Ovary (tissue), 9 donors: Measurements from ENCODE around the gene ZNF174. TPM values are rescaled to one million over a fixed set of nuclear protein-coding genes. Genes with fewer than 3 reads are reported as not detected.

Experiments used
- DNase-seq, 5 donors: peaks; one replicate each; pipeline ENCODE4 v3.0.0-alpha.2; 2019 to 2020
- H3K27ac ChIP-seq, 2 donors: fragments of 200-600 bp; one replicate each; pipeline versions ENCODE4 v1.5.1 to v1.8.0; 2019 to 2022
- H3K27me3 ChIP-seq: fragments of 200-600 bp; one replicate; pipeline ENCODE4 v1.8.0; 2022
- H3K36me3 ChIP-seq: fragments of 200-600 bp; sonication (generic); one replicate; pipeline ENCODE4 v1.5.1; 2019
- H3K4me1 ChIP-seq: one replicate; pipeline ENCODE4 v1.8.1; 2013; ENCODE audit warnings: mild to moderate bottlenecking, moderate library complexity; ENCODE audit not compliant: insufficient read depth
- H3K4me3 ChIP-seq: fragments of 200-600 bp; sonication (generic); one replicate; pipeline ENCODE4 v1.5.1; 2017
- H3K9me3 ChIP-seq, 2 donors: fragments of 200-600 bp in 1 of 2; sonication (generic) in 1 of 2; one replicate each; pipeline versions ENCODE4 v1.5.1 to v1.8.1; 2013 to 2019; ENCODE audit warnings: mild to moderate bottlenecking in 1 of 2, moderate library complexity in 1 of 2
- EP300 ChIP-seq: sonication (generic); formaldehyde crosslinking; IDR thresholded peaks from one replicate; pipeline ENCODE4 v1.6.1; 2017; ENCODE audit warnings: antibody characterized with exemption
- POLR2A ChIP-seq: fragments of 450-650 bp; IDR thresholded peaks from one replicate; pipeline ENCODE4 v1.6.1; 2017; ENCODE audit warnings: antibody characterized with exemption, mild to moderate bottlenecking, moderate library complexity
- WGBS, 3 donors: extraction: QIAGEN DNeasy Blood & Tissue Kit in 1 of 3; methylation state at CpG; one replicate each; pipeline versions ENCODE4 v1.1.5 to v1.1.7; 2013 to 2017; 5-methylcytosine and 5-hydroxymethylcytosine counted together
- intact Hi-C, 4 donors: fragments of 100-400 bp; cut with DNase I; formaldehyde crosslinking; loops; one replicate each; pipeline versions ENCODE4 v1.11.0 to v1.15.1; 2022 to 2023
- polyA plus RNA-seq, 2 donors: library from polyadenylated mRNA; stranded (reverse); fragments of 200-250 nt in 1 of 2; fragments of 350-450 nt in 1 of 2; fragmentation: Illumina TruSeq in 1 of 2; extraction: RNeasy Lipid Tissue Mini Kit (QIAGEN cat#74804) in 1 of 2; gene quantifications; one replicate each; pipeline ENCODE4 v1.2.3, GENCODE V29; 2013 to 2014
- total RNA-seq, 7 donors: library from RNA; depleted of rRNA in 2 of 7; stranded (reverse); fragments of >200 nt in 2 of 7; fragmentation: NEBNext Ultra II Directional in 3 of 7; extraction: Animal tissue kit (Norgen Biotek cat#: 25700) in 3 of 7; gene quantifications; one replicate each; pipeline versions ENCODE4 v1.1.0 to v1.2.4, GENCODE V29; 2016 to 2023
- TF ChIP-seq, protein P1 (sequence below), 3 donors: fragments of 450-650 bp in 2 of 3; fragments of 200-600 bp in 1 of 3; IDR thresholded peaks; one replicate each; pipeline versions ENCODE4 v1.5.1 to v1.8.0; 2016 to 2022; ENCODE audit warnings: antibody characterized with exemption in 3 of 3, mild to moderate bottlenecking in 1 of 3
- donor health status: DM: no; HTN: no; CAD: no; lungs with moderate emphysema.
- donor health status: DM: no; HTN: no; CAD: no.
- donor health status: Bipolar disorder and iron deficiency.
- donor health status: DM: yes; HTN: yes; CAD: no.
- donor health status: DM: no; HTN: no; CAD: no.
- donor health status: DM: yes; HTN: yes; CAD: no.

The ZNF174 gene
- total and polyA plus RNA-seq, 9 donors: 10.5 to 22.2 (median 15.1) TPM

DNA sequence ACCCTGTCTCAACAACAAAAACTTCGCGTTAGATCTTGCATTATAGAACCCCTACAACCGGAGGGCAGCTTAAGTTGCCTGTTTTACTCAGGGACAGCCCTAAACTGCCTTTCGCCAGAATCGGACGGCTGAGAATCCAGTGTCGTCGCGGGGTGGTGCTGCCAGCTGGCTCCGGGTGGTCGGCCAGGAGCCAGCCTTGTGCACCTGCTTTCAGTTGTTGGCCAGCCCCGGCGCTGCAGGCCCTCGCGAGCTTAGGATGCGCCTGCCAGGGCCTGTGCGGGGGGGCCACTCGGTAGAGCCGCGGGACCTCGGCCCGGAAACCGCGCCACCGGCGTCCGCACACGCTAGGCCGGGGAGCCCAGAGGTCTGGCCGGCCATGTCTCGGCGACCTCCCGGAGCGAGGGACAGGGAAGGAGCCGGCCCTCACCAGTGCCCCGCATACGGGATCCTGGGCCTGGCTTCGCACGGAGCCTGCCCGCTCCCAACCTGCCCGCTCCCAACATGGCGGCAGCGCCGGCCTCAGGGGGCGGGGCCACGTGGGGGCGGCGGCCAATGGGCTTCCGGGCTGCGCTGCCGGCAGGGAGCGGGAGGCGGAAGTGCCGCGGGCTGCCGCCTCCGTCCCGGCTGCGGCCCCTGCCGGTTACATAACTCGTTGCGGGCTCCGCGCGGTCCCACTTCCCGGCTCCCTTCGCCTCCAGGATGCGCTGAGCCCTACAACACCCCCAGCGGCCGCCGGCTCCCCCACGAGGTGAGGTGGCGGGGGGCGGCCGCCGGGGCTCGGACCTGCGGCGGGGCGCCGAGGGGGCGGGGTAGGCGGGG lies 56.6 kb downstream of the ZNF174 start:
- Histone ChIP-seq H3K4me3 (peak overlapping the region; percentile 71), H3K27ac (peak overlapping the region; percentile 75 to 95), H3K4me1 (peaks cover 11% of the 10 kb centered on the region), H3K27me3 (no peaks in the 10 kb centered on the region), H3K36me3 (no peaks in the 10 kb centered on the region), H3K9me3 (no peaks in the 10 kb centered on the region)
- intact Hi-C loops: no loop called here
- WGBS, 3 donors: 1% methylated on average over 55 to 82 of the region's 83 CpGs
- DNase-seq: peak; percentile 86 to 94 (median 90)
- TF ChIP-seq EP300 (no peak), POLR2A (peak; percentile 63)
- TF ChIP-seq, protein P1, sequence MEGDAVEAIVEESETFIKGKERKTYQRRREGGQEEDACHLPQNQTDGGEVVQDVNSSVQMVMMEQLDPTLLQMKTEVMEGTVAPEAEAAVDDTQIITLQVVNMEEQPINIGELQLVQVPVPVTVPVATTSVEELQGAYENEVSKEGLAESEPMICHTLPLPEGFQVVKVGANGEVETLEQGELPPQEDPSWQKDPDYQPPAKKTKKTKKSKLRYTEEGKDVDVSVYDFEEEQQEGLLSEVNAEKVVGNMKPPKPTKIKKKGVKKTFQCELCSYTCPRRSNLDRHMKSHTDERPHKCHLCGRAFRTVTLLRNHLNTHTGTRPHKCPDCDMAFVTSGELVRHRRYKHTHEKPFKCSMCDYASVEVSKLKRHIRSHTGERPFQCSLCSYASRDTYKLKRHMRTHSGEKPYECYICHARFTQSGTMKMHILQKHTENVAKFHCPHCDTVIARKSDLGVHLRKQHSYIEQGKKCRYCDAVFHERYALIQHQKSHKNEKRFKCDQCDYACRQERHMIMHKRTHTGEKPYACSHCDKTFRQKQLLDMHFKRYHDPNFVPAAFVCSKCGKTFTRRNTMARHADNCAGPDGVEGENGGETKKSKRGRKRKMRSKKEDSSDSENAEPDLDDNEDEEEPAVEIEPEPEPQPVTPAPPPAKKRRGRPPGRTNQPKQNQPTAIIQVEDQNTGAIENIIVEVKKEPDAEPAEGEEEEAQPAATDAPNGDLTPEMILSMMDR (IDR thresholded peaks at IDR 0.05): peak; percentile 31 to 62 (median 55)

DNA sequence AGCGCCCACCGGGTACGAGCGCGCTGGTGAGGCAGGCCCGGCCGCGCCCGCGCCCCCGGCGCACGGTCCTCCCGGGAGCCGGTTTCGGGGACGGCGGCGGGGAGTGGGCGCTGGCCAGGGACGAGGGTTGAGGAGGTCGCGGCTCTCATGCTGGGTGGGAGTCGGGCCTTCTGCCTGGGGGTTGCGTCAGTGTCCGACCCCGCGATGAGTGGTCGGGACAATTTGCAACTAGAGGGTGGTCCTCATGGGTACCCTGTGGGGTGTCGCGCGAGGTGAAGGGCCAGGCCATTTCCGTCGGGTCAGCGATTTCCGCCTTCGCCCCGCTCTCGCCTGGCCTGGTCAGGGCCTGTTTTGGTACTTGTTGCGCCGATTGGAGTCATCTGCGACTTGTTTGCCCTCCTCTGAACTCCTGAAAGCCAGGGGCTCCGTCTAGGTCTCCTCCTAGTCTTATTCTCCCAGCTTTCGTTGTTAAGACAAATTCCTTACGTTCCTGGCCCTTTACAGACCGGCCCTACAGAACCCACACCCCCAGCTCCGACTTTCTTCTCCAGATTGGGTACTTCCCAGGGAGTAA lies 57.4 kb downstream of the ZNF174 start:
- Histone ChIP-seq H3K27me3 (no peaks in the 10 kb centered on the region), H3K36me3 (no peaks in the 10 kb centered on the region), H3K27ac (peak overlapping the region; percentile 75 to 95), H3K4me1 (peaks cover 11% of the 10 kb centered on the region), H3K4me3 (peak overlapping the region; percentile 71), H3K9me3 (no peaks in the 10 kb centered on the region)
- intact Hi-C loops: no loop called here
- 1% methylated on average over 47 of the region's 47 CpGs for WGBS, 3 donors
- TF ChIP-seq POLR2A: no peak
- no peak for TF ChIP-seq EP300
- TF ChIP-seq, protein P1 (IDR thresholded peaks at IDR 0.05): no peak
- DNase-seq: peak; percentile 25 to 64 (median 51)

DNA sequence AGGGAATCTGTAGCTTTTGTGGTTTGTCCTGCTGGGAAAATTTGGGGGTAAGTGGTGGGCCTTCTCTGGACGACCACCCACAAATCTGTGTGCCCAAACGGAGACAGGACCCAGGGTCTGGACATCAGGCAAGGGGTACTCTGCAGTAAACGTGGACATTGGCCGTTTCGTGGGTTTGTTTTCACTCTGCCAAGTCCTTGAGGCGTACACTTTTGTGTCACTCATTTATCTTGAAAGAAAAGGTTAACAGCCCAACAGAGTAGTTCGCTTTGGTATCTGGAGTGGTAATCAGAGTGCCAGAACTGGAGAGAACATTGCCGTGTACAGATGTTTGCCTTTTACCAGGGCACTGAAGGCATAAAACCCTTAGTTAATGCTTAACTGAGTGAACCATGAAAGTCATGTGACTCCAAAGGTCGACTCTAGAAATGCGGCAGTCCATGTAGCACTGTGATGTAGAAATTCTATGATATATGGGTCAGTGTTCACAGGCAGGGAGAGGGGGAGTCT lies 57.9 kb downstream of the ZNF174 start:
- intact Hi-C loops: no loop called here
- Histone ChIP-seq H3K36me3 (no peaks in the 10 kb centered on the region), H3K27ac (peak overlapping the region; percentile 75 to 95), H3K27me3 (no peaks in the 10 kb centered on the region), H3K4me1 (peaks cover 11% of the 10 kb centered on the region), H3K9me3 (no peaks in the 10 kb centered on the region), H3K4me3 (peak overlapping the region; percentile 71)
- WGBS, 3 donors: 2 to 3% (median 3%) methylated on average over 10 of the region's 10 CpGs
- TF ChIP-seq, protein P1 (IDR thresholded peaks at IDR 0.05): no peak
- no peak for TF ChIP-seq EP300
- TF ChIP-seq POLR2A: no peak
- peak in 1 of 5 donors; percentile 10 for DNase-seq

Other genes starting within 250 kb of the ZNF174 start
- gene OR1F1, start 213.0 kb upstream of the ZNF174 start, total RNA-seq: not detected
- gene OR1F1, start 213.0 kb upstream of the ZNF174 start, polyA plus RNA-seq: not detected
- 1 to 10 TPM; 7.3 to 9.2 (median 7.5) TPM for gene ZNF200, start 166.1 kb upstream of the ZNF174 start, total RNA-seq
- 1 to 10 TPM; 4.8 to 8.3 TPM for gene ZNF200, start 166.1 kb upstream of the ZNF174 start, polyA plus RNA-seq
- under 1 TPM; 0.20 to 0.84 (median 0.46) TPM for gene MEFV, start 144.6 kb upstream of the ZNF174 start, total RNA-seq
- under 1 TPM; 0.11 to 0.53 TPM for gene MEFV, start 144.6 kb upstream of the ZNF174 start, polyA plus RNA-seq
- gene ZNF263, start 117.7 kb upstream of the ZNF174 start, total RNA-seq: 10 to 100 TPM; 32.1 to 46.1 (median 35.8) TPM
- 10 to 100 TPM; 31.2 to 33.2 TPM for gene ZNF263, start 117.7 kb upstream of the ZNF174 start, polyA plus RNA-seq
- 10 to 100 TPM in 5 of 7 donors, 1 to 10 TPM in 2; 5.2 to 16.1 (median 13.7) TPM for gene TIGD7, start 95.8 kb upstream of the ZNF174 start, total RNA-seq
- gene TIGD7, start 95.8 kb upstream of the ZNF174 start, polyA plus RNA-seq: 10 to 100 TPM; 10.8 to 10.9 TPM
- gene ZNF75A, start 95.7 kb upstream of the ZNF174 start, total RNA-seq: 10 to 100 TPM; 17.5 to 50.1 (median 34.3) TPM
- gene ZNF75A, start 95.7 kb upstream of the ZNF174 start, polyA plus RNA-seq: 10 to 100 TPM; 20.6 to 26.3 TPM
- under 1 TPM in 6 of 7 donors, not detected in 1; 0.20 to 0.50 (median 0.33) TPM for gene OR2C1, start 45.3 kb upstream of the ZNF174 start, total RNA-seq
- gene OR2C1, start 45.3 kb upstream of the ZNF174 start, polyA plus RNA-seq: under 1 TPM; 0.06 to 0.30 TPM
- 10 to 100 TPM in 1 of 7 donors, 1 to 10 TPM in 6; 8.0 to 11.9 (median 8.9) TPM for gene ZSCAN32, start 211 bp upstream of the ZNF174 start, total RNA-seq
- 10 to 100 TPM in 1 of 2 donors, 1 to 10 TPM in 1; 8.8 to 15.4 TPM for gene ZSCAN32, start 211 bp upstream of the ZNF174 start, polyA plus RNA-seq
- gene ZNF597, start 42.3 kb downstream of the ZNF174 start, total RNA-seq: 1 to 10 TPM; 1.8 to 3.8 (median 3.0) TPM
- 1 to 10 TPM; 1.6 to 3.8 TPM for gene ZNF597, start 42.3 kb downstream of the ZNF174 start, polyA plus RNA-seq
- gene NAA60, start 42.5 kb downstream of the ZNF174 start, total RNA-seq: 10 to 100 TPM; 16.6 to 46.4 (median 40.8) TPM
- gene NAA60, start 42.5 kb downstream of the ZNF174 start, polyA plus RNA-seq: 100 to 1,000 TPM in 1 of 2 donors, 10 to 100 TPM in 1; 33.1 to 106 TPM
- gene C16orf90, start 94.3 kb downstream of the ZNF174 start, total RNA-seq: not detected
- gene C16orf90, start 94.3 kb downstream of the ZNF174 start, polyA plus RNA-seq: not detected
- gene CLUAP1, start 99.8 kb downstream of the ZNF174 start, total RNA-seq: 10 to 100 TPM; 21.1 to 43.4 (median 37.5) TPM
- gene CLUAP1, start 99.8 kb downstream of the ZNF174 start, polyA plus RNA-seq: 10 to 100 TPM; 20.0 to 51.8 TPM
- gene NLRC3, start 176.2 kb downstream of the ZNF174 start, total RNA-seq: 1 to 10 TPM in 1 of 7 donors, under 1 TPM in 6; 0.10 to 1.3 (median 0.23) TPM
- gene NLRC3, start 176.2 kb downstream of the ZNF174 start, polyA plus RNA-seq: under 1 TPM; 0.17 to 0.77 TPM
- gene SLX4, start 210.4 kb downstream of the ZNF174 start, total RNA-seq: 1 to 10 TPM; 2.3 to 4.9 (median 3.3) TPM
- 1 to 10 TPM; 1.7 to 2.7 TPM for gene SLX4, start 210.4 kb downstream of the ZNF174 start, polyA plus RNA-seq